ENCODE data around the gene CES1. TPM values are rescaled to one million over a fixed set of nuclear protein-coding genes. Genes with fewer than 3 reads are reported as not detected.

CES1 gene
- total RNA-seq, 1 donor from 2014 or later = not detected

Other genes starting within 250 kb of the CES1 start
- not detected in 2 replicates for gene SLC6A2, start 177.1 kb downstream of the CES1 start, total RNA-seq
- gene CES5A, start 42.3 kb upstream of the CES1 start, total RNA-seq = not detected in 2 replicates